HG02973 (cell line): Measurements from ENCODE around the gene FAM83C.
"Not testable (repeated sequence)": the region's sequence is repeated elsewhere in the genome, so short reads cannot be mapped to it uniquely, and the experiment has no call there.

Source experiments
- ATAC-seq: cut with Tn5 transposase; IDR thresholded peaks from one replicate; pipeline ENCODE4 v1.9.1; 2021; ENCODE audit warnings: moderate library complexity; ENCODE audit not compliant: unreplicated experiment

FAM83C gene

GRCh38 chr20:35319192-35319870, 27.1 kb upstream of the FAM83C start:
- no peak for ATAC-seq

GRCh38 chr20:35318502-35319157, 26.4 kb upstream of the FAM83C start:
- ATAC-seq = no peak

- no peak for ATAC-seq
Measured at GRCh38 chr20:35317416-35318210, 25.4 kb upstream of the FAM83C start.

GRCh38 chr20:35316086-35316485, 23.9 kb upstream of the FAM83C start:
- no peak for ATAC-seq

- not testable (repeated sequence) for ATAC-seq
Measured at GRCh38 chr20:35315632-35316020, 23.4 kb upstream of the FAM83C start.

GRCh38 chr20:35314816-35315631, 22.8 kb upstream of the FAM83C start:
- ATAC-seq = no peak

- ATAC-seq = no peak
Measured at GRCh38 chr20:35312318-35312717, 20.1 kb upstream of the FAM83C start.

GRCh38 chr20:35311822-35312221, 19.6 kb upstream of the FAM83C start:
- ATAC-seq = no peak

- ATAC-seq = no peak
Measured at GRCh38 chr20:35311409-35311808, 19.2 kb upstream of the FAM83C start.

- no peak for ATAC-seq
Measured at GRCh38 chr20:35307666-35308653, 15.7 kb upstream of the FAM83C start.

GRCh38 chr20:35306931-35307517, 14.8 kb upstream of the FAM83C start:
- ATAC-seq = no peak

GRCh38 chr20:35305682-35306556, 13.7 kb upstream of the FAM83C start:
- ATAC-seq = no peak

GRCh38 chr20:35304956-35305355, 12.7 kb upstream of the FAM83C start:
- no peak for ATAC-seq

- ATAC-seq = no peak
Measured at GRCh38 chr20:35303735-35304491, 11.7 kb upstream of the FAM83C start.

GRCh38 chr20:35303382-35303734, 11.1 kb upstream of the FAM83C start:
- no peak for ATAC-seq

- ATAC-seq = no peak
Measured at GRCh38 chr20:35302421-35303335, 10.5 kb upstream of the FAM83C start.

- no peak for ATAC-seq
Measured at GRCh38 chr20:35301426-35301825, 9.2 kb upstream of the FAM83C start.
